ENCODE data around the gene IL26.

- TF ChIP-seq POLR2A (IDR thresholded peaks at IDR 0.05; ENCODE audit: extremely low read depth, insufficient read length) (no peak), CTCF (IDR thresholded peaks at IDR 0.05; ENCODE audit: low read depth, low read length) (no peak), MAX (IDR thresholded peaks at IDR 0.05; ENCODE audit: low read depth, low read length) (no peak)
Observed at GRCh38 chr12:68163560-68164081, 62.0 kb downstream of the IL26 start.
